Thymus (tissue), 11 donors: ENCODE measurements around the gene OPCML. TPM values are rescaled to one million over a fixed set of nuclear protein-coding genes. Genes with fewer than 3 reads are reported as not detected.

Source experiments
- DNase-seq, 9 donors: peaks; one replicate each; pipeline ENCODE4 v3.0.0-alpha.2; 2013; ENCODE audit warnings: low spot score in 9 of 9, low read depth in 6 of 9, missing footprints in 1 of 9
- H3K27ac ChIP-seq, 2 donors: one replicate each; pipeline ENCODE4 v1.5.1; 2013; ENCODE audit warnings: control low read depth in 1 of 2, low read depth in 1 of 2, low read length in 1 of 2, mild to moderate bottlenecking in 1 of 2, moderate library complexity in 1 of 2
- H3K27me3 ChIP-seq, 2 donors: one replicate each; pipeline ENCODE4 v1.5.1; 2013; ENCODE audit warnings: low read length in 1 of 2; ENCODE audit not compliant: control insufficient read depth in 2 of 2, insufficient read depth in 1 of 2
- H3K36me3 ChIP-seq, 2 donors: one replicate each; pipeline ENCODE4 v1.5.1; 2013; ENCODE audit warnings: low read length in 1 of 2, mild to moderate bottlenecking in 1 of 2, moderate library complexity in 1 of 2; ENCODE audit not compliant: control insufficient read depth in 2 of 2, insufficient read depth in 2 of 2
- H3K4me1 ChIP-seq, 2 donors: one replicate each; pipeline ENCODE4 v1.5.1; 2013; ENCODE audit warnings: low read length in 2 of 2; ENCODE audit not compliant: control insufficient read depth in 2 of 2, insufficient read depth in 2 of 2
- H3K4me3 ChIP-seq, 2 donors: one replicate each; pipeline ENCODE4 v1.5.1; 2013; ENCODE audit warnings: low read length in 2 of 2, control low read depth in 1 of 2, mild to moderate bottlenecking in 1 of 2
- H3K9me3 ChIP-seq, 2 donors: one replicate each; pipeline ENCODE4 v1.5.1; 2013; ENCODE audit warnings: low read length in 1 of 2, mild to moderate bottlenecking in 1 of 2; ENCODE audit not compliant: control insufficient read depth in 2 of 2, insufficient read depth in 1 of 2
- WGBS: extraction: QIAGEN DNeasy Blood & Tissue Kit; methylation state at CpG from one replicate; pipeline ENCODE4 v1.1.7; 2013; 5-methylcytosine and 5-hydroxymethylcytosine counted together
- polyA plus RNA-seq: library from polyadenylated mRNA; stranded (reverse); fragments of 200-250 nt; gene quantifications from one replicate; pipeline ENCODE4 v1.2.3, GENCODE V29; 2013
- total RNA-seq: library from RNA; stranded (reverse); fragments of 120-200 nt; gene quantifications from one replicate; pipeline ENCODE4 v1.2.4, GENCODE V29; 2013
- donor health status: healthy.

OPCML gene
- total and polyA plus RNA-seq, 2 donors: 0.07 to 0.09 TPM

DNA sequence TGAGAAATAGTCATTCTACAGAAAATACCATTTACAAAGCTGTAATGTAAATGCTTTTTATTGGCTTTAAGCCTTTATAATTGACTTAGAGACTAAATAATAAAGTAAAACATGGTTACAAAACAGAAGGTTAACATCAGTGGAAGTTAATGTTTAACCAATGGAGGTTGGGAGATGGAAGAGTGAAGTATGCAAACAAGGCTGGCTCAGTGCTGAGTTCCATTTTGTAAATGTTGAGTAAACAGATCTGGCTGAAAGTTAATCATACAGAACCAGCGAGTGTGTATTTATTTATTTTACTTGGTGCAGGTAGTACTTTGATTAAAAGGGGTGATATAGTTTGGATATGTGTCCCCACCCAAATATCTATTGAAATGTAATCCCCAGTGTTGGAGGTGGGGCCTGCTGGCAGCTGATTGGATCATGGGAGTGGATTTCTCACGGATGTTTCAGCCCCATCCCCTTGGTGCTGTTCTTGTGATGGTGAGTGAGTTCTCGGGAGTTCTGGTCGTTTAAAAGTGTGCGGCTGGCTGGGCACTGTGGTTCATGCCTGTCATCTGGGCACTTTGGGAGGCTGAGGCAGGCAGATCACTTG, 827.4 kb downstream of the OPCML start:
- no peak overlapping the region for H3K27ac ChIP-seq
- WGBS: 76% methylated on average over 5 of the region's 5 CpGs
- no peak for DNase-seq

DNA sequence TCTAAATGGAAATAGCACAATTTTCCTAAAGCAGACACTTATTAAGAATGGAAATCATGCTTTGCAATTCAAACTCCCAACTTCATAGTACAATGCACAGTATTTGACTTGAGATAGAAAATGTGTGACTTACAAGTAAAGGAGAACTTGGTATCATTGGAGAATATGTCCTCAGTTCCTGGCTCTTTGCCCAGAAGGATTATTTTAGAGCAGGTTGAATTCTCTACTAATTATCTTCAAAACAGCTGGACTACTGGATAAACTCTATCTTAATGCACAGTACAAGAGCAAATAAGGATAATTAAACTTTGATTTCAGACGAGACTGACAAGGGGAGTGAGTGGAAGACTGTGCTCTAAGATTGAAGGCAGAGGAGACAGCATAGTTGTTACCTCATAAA, 839.4 kb downstream of the OPCML start:
- no peak overlapping the region for H3K4me3 ChIP-seq
- H3K36me3 ChIP-seq: no peaks in the 10 kb centered on the region
- H3K27ac ChIP-seq: no peak overlapping the region
- H3K27me3 ChIP-seq: no peaks in the 10 kb centered on the region
- H3K9me3 ChIP-seq: no peaks in the 10 kb centered on the region
- no peaks in the 10 kb centered on the region for H3K4me1 ChIP-seq
- no peak for DNase-seq
- 74% methylated on average over 1 of the region's 1 CpG for WGBS

More for the DNA sequence above, 827.4 kb downstream of the OPCML start:
- Histone ChIP-seq H3K36me3 (no peaks in the 10 kb centered on the region), H3K27me3 (no peaks in the 10 kb centered on the region), H3K4me1 (no peaks in the 10 kb centered on the region), H3K9me3 (no peaks in the 10 kb centered on the region), H3K4me3 (no peak overlapping the region)

DNA sequence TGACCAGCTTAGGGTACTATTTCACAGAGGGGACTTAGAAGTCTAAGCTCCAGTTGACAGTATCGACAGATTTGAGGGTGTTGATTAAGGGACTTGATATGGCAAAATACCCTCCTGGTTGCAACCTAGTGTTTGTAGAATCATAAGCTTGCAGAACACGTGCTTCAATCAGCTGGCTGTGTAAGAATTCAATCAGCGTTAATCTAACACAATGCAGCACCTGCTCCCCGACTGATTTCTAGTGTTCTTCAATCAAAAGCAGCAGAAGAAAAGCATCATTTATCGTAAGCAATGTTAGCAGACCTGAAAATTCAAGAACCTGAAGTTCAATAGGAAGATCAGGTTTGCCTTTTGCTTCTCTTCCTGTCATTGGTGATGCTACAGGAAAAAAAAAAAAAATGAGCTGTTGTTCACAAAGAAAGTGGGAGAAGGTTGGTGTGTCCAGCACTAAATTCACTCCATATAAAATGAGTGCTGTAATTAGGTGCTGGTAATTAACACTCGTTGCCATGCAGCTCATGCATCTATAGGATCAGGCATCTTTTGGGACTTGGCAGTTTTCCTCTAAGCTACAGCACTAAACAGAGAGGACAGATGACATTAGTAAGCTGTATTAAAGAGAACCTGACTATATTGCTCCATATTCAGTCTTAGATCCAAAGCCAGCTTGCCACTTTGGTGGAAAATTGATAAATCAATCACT, 840.3 kb downstream of the OPCML start:
- Histone ChIP-seq H3K27me3 (no peaks in the 10 kb centered on the region), H3K9me3 (no peaks in the 10 kb centered on the region), H3K4me3 (no peak overlapping the region), H3K4me1 (no peaks in the 10 kb centered on the region), H3K27ac (no peak overlapping the region), H3K36me3 (no peaks in the 10 kb centered on the region)
- WGBS: 91% methylated on average over 6 of the region's 6 CpGs
- DNase-seq: no peak

DNA sequence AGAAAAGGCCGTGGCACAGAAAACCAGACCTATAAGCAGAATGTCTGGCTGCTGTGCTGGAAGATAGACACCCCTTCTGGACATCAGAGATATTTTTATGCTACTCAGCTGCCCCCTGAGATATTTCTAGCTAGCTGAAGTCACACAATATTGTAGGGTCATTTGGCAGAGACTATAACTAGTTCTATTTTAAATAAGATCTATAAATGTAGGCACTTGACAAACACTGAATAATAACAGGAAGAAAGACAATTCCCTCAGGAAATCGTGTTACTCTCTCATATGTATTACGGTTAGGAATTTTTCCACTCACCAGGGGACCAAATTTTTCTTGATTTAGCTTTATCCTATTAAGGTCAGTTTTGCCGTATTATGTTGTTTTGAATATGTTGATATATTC, 845.4 kb downstream of the OPCML start:
- 87% methylated on average over 4 of the region's 4 CpGs for WGBS
- Histone ChIP-seq H3K4me3 (no peak overlapping the region), H3K4me1 (peaks cover 0 to 11% of the 10 kb centered on the region in 2 donors), H3K36me3 (no peaks in the 10 kb centered on the region), H3K27ac (no peak overlapping the region), H3K9me3 (no peaks in the 10 kb centered on the region), H3K27me3 (no peaks in the 10 kb centered on the region)
- DNase-seq: no peak

DNA sequence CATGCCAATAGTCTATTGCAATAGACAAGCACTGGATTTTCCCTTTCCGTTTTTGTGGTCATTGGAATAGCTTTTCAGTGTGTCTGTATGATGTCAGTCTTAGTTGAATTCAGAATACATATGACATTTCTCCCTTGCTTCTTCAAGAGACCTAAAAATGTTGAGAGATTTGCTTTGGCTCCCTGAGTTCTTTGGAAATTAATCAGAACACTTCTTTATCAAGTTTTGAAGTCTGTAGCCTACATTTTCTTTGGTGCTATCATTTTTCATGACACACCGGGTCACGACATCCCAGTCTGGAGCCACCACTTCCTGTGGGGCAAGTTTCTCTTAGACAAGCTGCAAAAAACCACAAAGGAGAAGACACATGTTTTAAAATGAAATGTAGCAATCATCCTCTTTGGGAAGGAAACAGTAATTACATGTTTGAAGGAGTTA, 847.1 kb downstream of the OPCML start:
- Histone ChIP-seq H3K4me1 (peaks cover 0 to 11% of the 10 kb centered on the region in 2 donors), H3K27me3 (no peaks in the 10 kb centered on the region), H3K4me3 (no peak overlapping the region), H3K27ac (no peak overlapping the region), H3K36me3 (no peaks in the 10 kb centered on the region), H3K9me3 (no peaks in the 10 kb centered on the region)
- WGBS: 22% methylated on average over 3 of the region's 3 CpGs
- DNase-seq: peak in 6 of 9 donors; percentile 8 to 63 (median 21)

DNA sequence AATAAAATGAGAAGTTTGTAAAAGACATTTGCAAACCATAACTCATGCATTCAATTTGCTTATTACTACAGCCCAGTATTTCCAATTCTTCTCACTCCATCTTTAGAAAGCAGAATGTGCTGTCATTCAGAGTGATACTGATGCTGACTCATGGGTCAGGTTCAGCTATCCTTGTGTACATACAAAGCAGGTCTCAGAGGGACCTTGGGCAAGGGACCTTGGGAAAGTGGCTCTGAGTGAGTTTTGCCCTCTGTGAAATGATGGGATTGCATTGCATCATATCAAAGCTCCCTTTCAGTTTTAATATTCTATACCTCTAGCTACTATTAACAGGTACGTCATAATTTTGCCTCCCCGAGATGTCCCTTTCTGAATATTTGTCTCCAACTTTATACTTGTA, 848.7 kb downstream of the OPCML start:
- no peak overlapping the region for H3K4me3 ChIP-seq
- DNase-seq: no peak
- H3K4me1 ChIP-seq: peaks cover 0 to 11% of the 10 kb centered on the region in 2 donors
- no peaks in the 10 kb centered on the region for H3K36me3 ChIP-seq
- WGBS: 98% methylated on average over 2 of the region's 2 CpGs
- no peak overlapping the region for H3K27ac ChIP-seq
- H3K27me3 ChIP-seq: no peaks in the 10 kb centered on the region
- H3K9me3 ChIP-seq: no peaks in the 10 kb centered on the region

DNA sequence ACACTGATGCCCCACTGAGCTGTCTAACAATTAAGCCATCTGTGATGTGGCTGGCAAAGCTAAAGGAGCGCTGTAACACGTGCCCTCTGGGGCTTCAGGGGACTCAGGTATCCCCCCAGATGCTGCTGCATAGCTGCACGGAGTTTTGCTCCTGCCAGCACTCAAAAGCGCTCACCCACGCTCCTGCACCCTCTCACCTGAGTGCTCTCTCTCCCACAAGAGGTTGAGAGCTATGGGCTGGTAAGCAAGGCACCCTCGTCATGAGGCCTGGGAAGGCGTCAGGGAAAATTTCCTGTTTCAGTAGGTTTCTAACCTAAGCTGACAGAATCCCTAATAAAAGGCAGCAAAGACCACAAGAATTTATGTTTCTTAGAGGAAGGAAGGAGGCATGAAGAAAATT, 850.3 kb downstream of the OPCML start:
- peaks cover 0 to 11% of the 10 kb centered on the region in 2 donors for H3K4me1 ChIP-seq
- H3K36me3 ChIP-seq: no peaks in the 10 kb centered on the region
- no peak for DNase-seq
- H3K9me3 ChIP-seq: no peaks in the 10 kb centered on the region
- WGBS: 84% methylated on average over 7 of the region's 7 CpGs
- H3K27ac ChIP-seq: no peak overlapping the region
- H3K4me3 ChIP-seq: no peak overlapping the region
- H3K27me3 ChIP-seq: peaks cover 0 to 3% of the 10 kb centered on the region in 2 donors

DNA sequence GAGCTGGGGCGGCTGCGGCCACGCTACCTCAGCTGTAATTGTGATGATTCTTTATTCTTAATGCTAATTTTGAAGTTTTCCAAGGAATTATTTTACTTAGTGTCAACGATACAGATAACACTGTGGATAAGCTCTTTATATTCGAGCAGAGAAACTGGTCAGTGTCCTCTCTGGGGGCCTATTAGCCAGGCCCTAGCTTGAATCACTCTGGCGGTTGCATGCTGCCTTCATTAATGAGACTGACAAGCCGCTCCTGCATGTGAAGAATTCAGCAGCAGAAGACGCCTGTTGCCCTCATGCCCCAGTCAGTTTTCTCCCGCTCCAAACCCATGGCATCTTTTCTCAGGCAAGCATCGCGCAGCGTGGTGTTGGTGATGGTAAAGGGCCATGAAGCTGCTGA, 851.7 kb downstream of the OPCML start:
- 96% methylated on average over 12 of the region's 12 CpGs for WGBS
- no peak for DNase-seq
- H3K4me3 ChIP-seq: no peak overlapping the region

DNA sequence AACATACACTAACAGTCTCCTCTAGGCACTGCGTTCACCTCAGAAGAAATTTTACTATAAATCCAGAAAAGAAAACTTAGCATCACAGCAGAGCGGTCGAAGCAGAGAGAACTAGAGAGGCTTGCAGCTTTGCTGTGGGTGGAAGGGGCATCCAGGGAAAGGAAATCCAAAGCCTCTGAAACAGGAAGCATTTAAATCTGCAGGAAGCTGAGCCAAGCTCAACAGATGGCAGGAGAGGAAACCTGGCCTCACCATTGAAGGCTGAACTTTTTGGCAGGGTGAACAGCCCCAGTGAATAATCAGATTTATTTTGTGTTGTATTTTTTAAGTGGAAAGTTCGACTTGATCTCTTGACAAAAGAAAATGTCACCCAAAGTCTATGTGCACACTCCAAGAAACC, 858.1 kb downstream of the OPCML start:
- no peak overlapping the region for H3K4me3 ChIP-seq
- no peaks in the 10 kb centered on the region for H3K4me1 ChIP-seq
- no peak overlapping the region for H3K27ac ChIP-seq
- H3K9me3 ChIP-seq: no peaks in the 10 kb centered on the region
- no peaks in the 10 kb centered on the region for H3K36me3 ChIP-seq
- 9% methylated on average over 4 of the region's 4 CpGs for WGBS
- no peak for DNase-seq
- H3K27me3 ChIP-seq: peaks cover 0 to 3% of the 10 kb centered on the region in 2 donors

More for the DNA sequence above, 851.7 kb downstream of the OPCML start:
- H3K27me3 ChIP-seq: peaks cover 0 to 3% of the 10 kb centered on the region in 2 donors
- no peak overlapping the region for H3K27ac ChIP-seq
- H3K9me3 ChIP-seq: no peaks in the 10 kb centered on the region
- no peaks in the 10 kb centered on the region for H3K36me3 ChIP-seq
- H3K4me1 ChIP-seq: peaks cover 0 to 4% of the 10 kb centered on the region in 2 donors
